Neutrophil (primary cell): ENCODE data around the gene GPR68.
"Not testable (repeated sequence)": the region's sequence is repeated elsewhere in the genome, so short reads cannot be mapped to it uniquely, and the experiment has no call there.

Experiments
- H3K27ac ChIP-seq: fragments of 200-600 bp; sonication (generic); 2 replicates; pipeline ENCODE4 v1.5.1; 2016; ENCODE audit warnings: mild to moderate bottlenecking, moderate library complexity
- H3K27me3 ChIP-seq: fragments of 200-600 bp; sonication (generic); 2 replicates; pipeline ENCODE4 v1.6.0; 2016; ENCODE audit warnings: mild to moderate bottlenecking
- H3K36me3 ChIP-seq: fragments of 200-600 bp; sonication (generic); 2 replicates; pipeline ENCODE4 v1.5.1; 2017
- H3K4me1 ChIP-seq, 2 experiments: fragments of 200-600 bp in 1 of 2; sonication (generic) in 1 of 2; 1 replicate in 1 of 2; 2 replicates in 1 of 2; pipeline versions ENCODE4 v1.5.1 to v1.6.1; 2013 to 2016; ENCODE audit warnings: low read depth in 1 of 2, low read length in 1 of 2, mild to moderate bottlenecking in 1 of 2, moderate library complexity in 1 of 2; ENCODE audit not compliant: control insufficient read depth in 1 of 2, insufficient read depth in 1 of 2
- H3K4me3 ChIP-seq, 2 experiments: fragments of 200-600 bp in 1 of 2; sonication (generic) in 1 of 2; 1 replicate in 1 of 2; 2 replicates in 1 of 2; pipeline ENCODE4 v1.5.1; 2013 to 2016; ENCODE audit warnings: low read depth in 1 of 2, low read length in 1 of 2, mild to moderate bottlenecking in 1 of 2, moderate library complexity in 1 of 2
- H3K9me3 ChIP-seq: fragments of 200-600 bp; sonication (generic); 2 replicates; pipeline ENCODE4 v1.5.1; 2016
- TF ChIP-seq, protein P1 (sequence below): fragments of 200-600 bp; sonication (generic); IDR thresholded peaks from 2 replicates; pipeline ENCODE4 v1.5.1; 2016; ENCODE audit warnings: antibody characterized with exemption

Gene GPR68

DNA sequence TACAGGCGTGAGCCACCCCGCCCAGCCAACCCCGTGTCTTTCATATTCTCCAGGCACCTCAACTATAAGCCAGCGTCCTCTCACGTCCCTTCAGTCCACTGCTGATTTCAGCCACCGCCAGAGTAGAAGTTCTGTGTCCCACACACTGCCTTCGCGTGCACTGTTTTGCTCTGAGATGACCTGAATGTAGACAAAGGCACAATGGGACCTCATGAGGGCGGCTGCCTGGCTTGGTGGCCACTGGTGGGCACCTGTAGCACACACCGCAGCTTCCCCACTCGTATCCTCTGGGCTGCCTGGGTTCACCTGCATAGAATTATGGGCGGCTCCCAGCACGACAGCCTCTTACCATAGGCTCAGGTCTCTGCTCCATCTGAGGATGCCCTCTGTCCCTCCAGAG is 57.2 kb downstream of the GPR68 start:
- no peaks in the 10 kb centered on the region for H3K4me1 ChIP-seq
- TF ChIP-seq, protein P1, sequence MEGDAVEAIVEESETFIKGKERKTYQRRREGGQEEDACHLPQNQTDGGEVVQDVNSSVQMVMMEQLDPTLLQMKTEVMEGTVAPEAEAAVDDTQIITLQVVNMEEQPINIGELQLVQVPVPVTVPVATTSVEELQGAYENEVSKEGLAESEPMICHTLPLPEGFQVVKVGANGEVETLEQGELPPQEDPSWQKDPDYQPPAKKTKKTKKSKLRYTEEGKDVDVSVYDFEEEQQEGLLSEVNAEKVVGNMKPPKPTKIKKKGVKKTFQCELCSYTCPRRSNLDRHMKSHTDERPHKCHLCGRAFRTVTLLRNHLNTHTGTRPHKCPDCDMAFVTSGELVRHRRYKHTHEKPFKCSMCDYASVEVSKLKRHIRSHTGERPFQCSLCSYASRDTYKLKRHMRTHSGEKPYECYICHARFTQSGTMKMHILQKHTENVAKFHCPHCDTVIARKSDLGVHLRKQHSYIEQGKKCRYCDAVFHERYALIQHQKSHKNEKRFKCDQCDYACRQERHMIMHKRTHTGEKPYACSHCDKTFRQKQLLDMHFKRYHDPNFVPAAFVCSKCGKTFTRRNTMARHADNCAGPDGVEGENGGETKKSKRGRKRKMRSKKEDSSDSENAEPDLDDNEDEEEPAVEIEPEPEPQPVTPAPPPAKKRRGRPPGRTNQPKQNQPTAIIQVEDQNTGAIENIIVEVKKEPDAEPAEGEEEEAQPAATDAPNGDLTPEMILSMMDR = no peak

DNA sequence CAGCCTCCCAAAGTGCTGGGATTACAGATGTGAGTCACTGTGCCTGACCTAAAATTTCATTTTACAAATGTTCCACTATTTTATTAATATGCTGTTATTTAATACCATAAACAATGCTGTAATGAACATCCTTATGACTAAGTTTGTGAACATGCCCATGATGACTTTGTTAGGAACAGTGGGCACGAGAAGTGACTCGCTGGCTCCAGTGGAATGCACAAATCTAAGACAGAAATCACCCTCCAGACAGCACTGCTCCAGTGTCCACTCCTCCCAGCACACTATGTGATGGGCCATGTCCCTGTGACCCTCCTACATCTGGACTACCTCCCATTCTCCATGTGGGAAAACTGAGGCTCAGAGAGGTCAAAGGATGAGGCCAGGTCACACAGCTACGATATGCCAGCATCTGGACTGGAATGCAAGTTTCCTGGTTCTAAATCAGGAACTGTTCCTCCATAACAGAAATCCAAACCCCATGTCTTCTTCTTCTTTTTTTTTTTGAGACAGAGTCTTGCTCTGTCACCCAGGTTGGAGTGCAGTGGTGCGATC is 57.9 kb downstream of the GPR68 start:
- Histone ChIP-seq H3K27me3 (no peaks in the 10 kb centered on the region), H3K27ac (no peak overlapping the region), H3K4me3 (no peak overlapping the region), H3K36me3 (peaks cover 97% of the 10 kb centered on the region), H3K9me3 (peaks cover 3% of the 10 kb centered on the region), H3K4me1 (no peaks in the 10 kb centered on the region)
- TF ChIP-seq, protein P1 = no peak

More for the DNA sequence above, 57.2 kb downstream of the GPR68 start:
- H3K4me3 ChIP-seq = no peak overlapping the region
- no peak overlapping the region for H3K27ac ChIP-seq
- H3K9me3 ChIP-seq = peaks cover 3% of the 10 kb centered on the region
- peaks cover 97% of the 10 kb centered on the region for H3K36me3 ChIP-seq
- H3K27me3 ChIP-seq = no peaks in the 10 kb centered on the region

DNA sequence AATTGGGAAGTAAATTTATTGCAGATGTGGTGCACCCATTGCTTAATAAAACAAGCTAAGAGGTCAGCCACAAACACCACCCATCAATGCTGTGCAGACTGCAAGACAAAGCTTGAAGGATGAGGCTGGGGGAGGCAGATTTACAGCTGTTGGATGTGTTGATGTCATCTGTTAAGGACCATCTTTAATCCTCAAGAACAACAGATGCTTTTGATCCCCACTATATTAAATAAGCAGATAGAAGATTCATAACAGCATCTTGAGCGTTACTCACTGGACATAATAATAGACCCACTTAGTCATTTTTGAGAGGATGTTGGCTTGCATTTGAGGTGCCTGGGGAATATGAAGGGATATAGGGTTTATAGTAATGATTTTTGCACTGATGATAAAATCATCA is 58.8 kb downstream of the GPR68 start:
- no peaks in the 10 kb centered on the region for H3K4me1 ChIP-seq
- H3K27me3 ChIP-seq = no peaks in the 10 kb centered on the region
- peaks cover 97% of the 10 kb centered on the region for H3K36me3 ChIP-seq
- no peak overlapping the region for H3K4me3 ChIP-seq
- TF ChIP-seq, protein P1 = no peak
- peaks cover 3% of the 10 kb centered on the region for H3K9me3 ChIP-seq
- H3K27ac ChIP-seq = no peak overlapping the region

DNA sequence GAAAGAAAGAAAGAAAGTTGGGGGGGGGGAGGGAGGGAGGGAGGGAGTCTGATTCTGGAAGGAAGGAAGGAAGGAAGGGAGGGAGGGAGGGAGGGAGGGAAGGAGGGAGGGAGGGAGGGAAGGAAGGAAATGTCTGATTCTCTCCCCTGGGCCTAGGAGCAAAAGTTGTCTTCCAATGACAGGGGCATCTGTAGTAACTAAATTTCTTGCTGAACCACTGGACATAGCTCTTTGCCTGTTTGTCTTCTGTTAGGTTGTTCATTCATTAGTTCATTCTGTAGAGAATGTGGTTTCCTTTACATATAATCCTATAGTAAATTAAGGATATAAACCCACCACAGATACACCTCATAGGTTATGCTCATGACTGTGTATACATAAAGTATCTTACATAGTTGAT is 59.9 kb downstream of the GPR68 start:
- Histone ChIP-seq H3K4me3 (no peak overlapping the region), H3K27ac (no peak overlapping the region), H3K9me3 (peaks cover 3% of the 10 kb centered on the region), H3K27me3 (no peaks in the 10 kb centered on the region), H3K4me1 (no peaks in the 10 kb centered on the region), H3K36me3 (peaks cover 95% of the 10 kb centered on the region)
- TF ChIP-seq, protein P1 = no peak

DNA sequence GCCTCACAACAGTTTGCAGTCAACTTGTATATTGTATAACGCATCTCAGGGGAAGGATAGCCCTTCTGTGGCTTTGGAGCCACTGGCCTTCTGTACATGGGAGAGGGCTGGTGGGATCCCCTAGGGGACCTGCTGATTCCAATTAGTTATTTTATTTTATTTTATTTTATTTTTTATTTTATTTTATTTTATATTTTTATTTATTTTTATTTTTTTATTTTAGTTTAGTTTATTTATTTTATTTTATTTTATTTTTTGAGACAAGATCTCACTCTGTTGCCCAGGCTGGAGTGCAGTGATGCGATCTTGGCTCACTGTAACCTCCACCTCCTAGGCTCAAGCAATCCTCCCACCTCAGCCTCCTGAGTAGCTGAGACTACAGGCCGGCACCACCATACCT is 61.8 kb downstream of the GPR68 start:
- H3K9me3 ChIP-seq, H3K27ac ChIP-seq, H3K4me3 ChIP-seq, H3K27me3 ChIP-seq, H3K4me1 ChIP-seq: not testable (repeated sequence)
- H3K36me3 ChIP-seq = peaks cover 95% of the 10 kb centered on the region
